GM19099 (cell line): Measurements from ENCODE around the gene PDZD2.

ENCODE experiments used
- POLR2A ChIP-seq: IDR thresholded peaks from 3 replicates; pipeline ENCODE4 v1.6.1; 2011; ENCODE audit warnings: low read depth; ENCODE audit not compliant: insufficient read length; ENCODE audit errors: extremely low read depth

Gene PDZD2

GRCh38 chr5:32013658-32014057, 374.7 kb downstream of the PDZD2 start:
- TF ChIP-seq POLR2A: no peak

- no peak for TF ChIP-seq POLR2A
Observed at GRCh38 chr5:32014096-32014745, 375.3 kb downstream of the PDZD2 start.

GRCh38 chr5:32017692-32018367, 378.9 kb downstream of the PDZD2 start:
- no peak for TF ChIP-seq POLR2A

GRCh38 chr5:32018476-32019436, 379.8 kb downstream of the PDZD2 start:
- TF ChIP-seq POLR2A: no peak

- peak; percentile 37 for TF ChIP-seq POLR2A
Observed at GRCh38 chr5:32020271-32020670, 381.3 kb downstream of the PDZD2 start.

- TF ChIP-seq POLR2A: no peak
Observed at GRCh38 chr5:32020946-32021345, 382.0 kb downstream of the PDZD2 start.

- no peak for TF ChIP-seq POLR2A
Observed at GRCh38 chr5:32021771-32022170, 382.8 kb downstream of the PDZD2 start.

GRCh38 chr5:32022638-32023037, 383.7 kb downstream of the PDZD2 start:
- no peak for TF ChIP-seq POLR2A

- no peak for TF ChIP-seq POLR2A
Observed at GRCh38 chr5:32023816-32024215, 384.9 kb downstream of the PDZD2 start.

- no peak for TF ChIP-seq POLR2A
Observed at GRCh38 chr5:32024751-32025150, 385.8 kb downstream of the PDZD2 start.

GRCh38 chr5:32027093-32027716, 388.3 kb downstream of the PDZD2 start:
- no peak for TF ChIP-seq POLR2A

GRCh38 chr5:32027717-32028458, 389.0 kb downstream of the PDZD2 start:
- no peak for TF ChIP-seq POLR2A

- no peak for TF ChIP-seq POLR2A
Observed at GRCh38 chr5:32029261-32029660, 390.3 kb downstream of the PDZD2 start.

GRCh38 chr5:32029781-32030180, 390.9 kb downstream of the PDZD2 start:
- TF ChIP-seq POLR2A: no peak
